Measurements from ENCODE around the gene CBX5. TPM values are rescaled to one million over a fixed set of nuclear protein-coding genes. Genes with fewer than 3 reads are reported as not detected.

Gene CBX5
- total and polyA plus RNA-seq, 2 of the 8 experiments (the other 6 are each of a cell fraction or from before 2014, with no cell fraction given): 62.4 to 231 TPM

DNA sequence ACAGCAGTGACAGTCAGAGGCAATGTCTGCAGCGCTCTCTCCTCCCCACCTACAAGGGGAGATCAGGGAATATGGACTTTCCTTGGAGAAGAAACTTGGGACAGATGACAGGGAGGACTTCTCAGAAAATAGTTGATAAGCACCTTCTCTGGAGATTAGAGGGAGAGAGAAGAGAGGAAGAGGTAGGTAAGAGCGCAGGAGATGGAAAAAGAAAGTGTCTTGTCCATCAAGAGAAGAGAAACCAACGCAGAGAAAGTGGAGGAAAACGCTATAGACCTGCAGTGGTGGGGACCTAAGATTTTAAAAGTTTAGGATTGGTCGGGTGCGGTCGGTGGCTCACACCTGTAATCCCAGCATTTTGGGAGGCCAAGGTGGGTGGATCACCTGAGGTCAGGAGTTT lies 75.6 kb downstream of the CBX5 start (continued):
- TF ChIP-seq, protein P1, sequence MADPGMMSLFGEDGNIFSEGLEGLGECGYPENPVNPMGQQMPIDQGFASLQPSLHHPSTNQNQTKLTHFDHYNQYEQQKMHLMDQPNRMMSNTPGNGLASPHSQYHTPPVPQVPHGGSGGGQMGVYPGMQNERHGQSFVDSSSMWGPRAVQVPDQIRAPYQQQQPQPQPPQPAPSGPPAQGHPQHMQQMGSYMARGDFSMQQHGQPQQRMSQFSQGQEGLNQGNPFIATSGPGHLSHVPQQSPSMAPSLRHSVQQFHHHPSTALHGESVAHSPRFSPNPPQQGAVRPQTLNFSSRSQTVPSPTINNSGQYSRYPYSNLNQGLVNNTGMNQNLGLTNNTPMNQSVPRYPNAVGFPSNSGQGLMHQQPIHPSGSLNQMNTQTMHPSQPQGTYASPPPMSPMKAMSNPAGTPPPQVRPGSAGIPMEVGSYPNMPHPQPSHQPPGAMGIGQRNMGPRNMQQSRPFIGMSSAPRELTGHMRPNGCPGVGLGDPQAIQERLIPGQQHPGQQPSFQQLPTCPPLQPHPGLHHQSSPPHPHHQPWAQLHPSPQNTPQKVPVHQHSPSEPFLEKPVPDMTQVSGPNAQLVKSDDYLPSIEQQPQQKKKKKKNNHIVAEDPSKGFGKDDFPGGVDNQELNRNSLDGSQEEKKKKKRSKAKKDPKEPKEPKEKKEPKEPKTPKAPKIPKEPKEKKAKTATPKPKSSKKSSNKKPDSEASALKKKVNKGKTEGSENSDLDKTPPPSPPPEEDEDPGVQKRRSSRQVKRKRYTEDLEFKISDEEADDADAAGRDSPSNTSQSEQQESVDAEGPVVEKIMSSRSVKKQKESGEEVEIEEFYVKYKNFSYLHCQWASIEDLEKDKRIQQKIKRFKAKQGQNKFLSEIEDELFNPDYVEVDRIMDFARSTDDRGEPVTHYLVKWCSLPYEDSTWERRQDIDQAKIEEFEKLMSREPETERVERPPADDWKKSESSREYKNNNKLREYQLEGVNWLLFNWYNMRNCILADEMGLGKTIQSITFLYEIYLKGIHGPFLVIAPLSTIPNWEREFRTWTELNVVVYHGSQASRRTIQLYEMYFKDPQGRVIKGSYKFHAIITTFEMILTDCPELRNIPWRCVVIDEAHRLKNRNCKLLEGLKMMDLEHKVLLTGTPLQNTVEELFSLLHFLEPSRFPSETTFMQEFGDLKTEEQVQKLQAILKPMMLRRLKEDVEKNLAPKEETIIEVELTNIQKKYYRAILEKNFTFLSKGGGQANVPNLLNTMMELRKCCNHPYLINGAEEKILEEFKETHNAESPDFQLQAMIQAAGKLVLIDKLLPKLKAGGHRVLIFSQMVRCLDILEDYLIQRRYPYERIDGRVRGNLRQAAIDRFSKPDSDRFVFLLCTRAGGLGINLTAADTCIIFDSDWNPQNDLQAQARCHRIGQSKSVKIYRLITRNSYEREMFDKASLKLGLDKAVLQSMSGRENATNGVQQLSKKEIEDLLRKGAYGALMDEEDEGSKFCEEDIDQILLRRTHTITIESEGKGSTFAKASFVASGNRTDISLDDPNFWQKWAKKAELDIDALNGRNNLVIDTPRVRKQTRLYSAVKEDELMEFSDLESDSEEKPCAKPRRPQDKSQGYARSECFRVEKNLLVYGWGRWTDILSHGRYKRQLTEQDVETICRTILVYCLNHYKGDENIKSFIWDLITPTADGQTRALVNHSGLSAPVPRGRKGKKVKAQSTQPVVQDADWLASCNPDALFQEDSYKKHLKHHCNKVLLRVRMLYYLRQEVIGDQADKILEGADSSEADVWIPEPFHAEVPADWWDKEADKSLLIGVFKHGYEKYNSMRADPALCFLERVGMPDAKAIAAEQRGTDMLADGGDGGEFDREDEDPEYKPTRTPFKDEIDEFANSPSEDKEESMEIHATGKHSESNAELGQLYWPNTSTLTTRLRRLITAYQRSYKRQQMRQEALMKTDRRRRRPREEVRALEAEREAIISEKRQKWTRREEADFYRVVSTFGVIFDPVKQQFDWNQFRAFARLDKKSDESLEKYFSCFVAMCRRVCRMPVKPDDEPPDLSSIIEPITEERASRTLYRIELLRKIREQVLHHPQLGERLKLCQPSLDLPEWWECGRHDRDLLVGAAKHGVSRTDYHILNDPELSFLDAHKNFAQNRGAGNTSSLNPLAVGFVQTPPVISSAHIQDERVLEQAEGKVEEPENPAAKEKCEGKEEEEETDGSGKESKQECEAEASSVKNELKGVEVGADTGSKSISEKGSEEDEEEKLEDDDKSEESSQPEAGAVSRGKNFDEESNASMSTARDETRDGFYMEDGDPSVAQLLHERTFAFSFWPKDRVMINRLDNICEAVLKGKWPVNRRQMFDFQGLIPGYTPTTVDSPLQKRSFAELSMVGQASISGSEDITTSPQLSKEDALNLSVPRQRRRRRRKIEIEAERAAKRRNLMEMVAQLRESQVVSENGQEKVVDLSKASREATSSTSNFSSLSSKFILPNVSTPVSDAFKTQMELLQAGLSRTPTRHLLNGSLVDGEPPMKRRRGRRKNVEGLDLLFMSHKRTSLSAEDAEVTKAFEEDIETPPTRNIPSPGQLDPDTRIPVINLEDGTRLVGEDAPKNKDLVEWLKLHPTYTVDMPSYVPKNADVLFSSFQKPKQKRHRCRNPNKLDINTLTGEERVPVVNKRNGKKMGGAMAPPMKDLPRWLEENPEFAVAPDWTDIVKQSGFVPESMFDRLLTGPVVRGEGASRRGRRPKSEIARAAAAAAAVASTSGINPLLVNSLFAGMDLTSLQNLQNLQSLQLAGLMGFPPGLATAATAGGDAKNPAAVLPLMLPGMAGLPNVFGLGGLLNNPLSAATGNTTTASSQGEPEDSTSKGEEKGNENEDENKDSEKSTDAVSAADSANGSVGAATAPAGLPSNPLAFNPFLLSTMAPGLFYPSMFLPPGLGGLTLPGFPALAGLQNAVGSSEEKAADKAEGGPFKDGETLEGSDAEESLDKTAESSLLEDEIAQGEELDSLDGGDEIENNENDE (IDR thresholded peaks at IDR 0.05; ENCODE audit: insufficient replicate concordance, low read length): no peak
- TF ChIP-seq, protein P2, sequence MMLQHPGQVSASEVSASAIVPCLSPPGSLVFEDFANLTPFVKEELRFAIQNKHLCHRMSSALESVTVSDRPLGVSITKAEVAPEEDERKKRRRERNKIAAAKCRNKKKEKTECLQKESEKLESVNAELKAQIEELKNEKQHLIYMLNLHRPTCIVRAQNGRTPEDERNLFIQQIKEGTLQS (IDR thresholded peaks at IDR 0.05; ENCODE audit: insufficient read depth, low read depth, low read length): no peak
- TF ChIP-seq ASH2L (IDR thresholded peaks at IDR 0.05; ENCODE audit: low read length) (no peak), NRF1 (IDR thresholded peaks at IDR 0.05; ENCODE audit: low read depth, low read length) (no peak), CBX5 (IDR thresholded peaks at IDR 0.05; ENCODE audit: low read depth, low read length) (no peak)
